T-helper 1 cell treated with Interleukin-12 subunit alpha and Interleukin-12 subunit beta and Interleukin-4 antibody, amounts not matched to agents 30 μg/mL and 1 μg/mL, for 36 hours (primary cell): ENCODE data around the gene SPATA7.

Source experiments
- H3K27ac Mint-ChIP-seq: one replicate; pipeline ENCODE4 v1.8.0; 2021; ENCODE audit warnings: mild to moderate bottlenecking, mixed read lengths
- H3K27me3 Mint-ChIP-seq: one replicate; pipeline ENCODE4 v1.8.0; 2021; ENCODE audit warnings: low read depth, mixed read lengths
- H3K36me3 Mint-ChIP-seq: one replicate; pipeline ENCODE4 v1.8.0; 2021; ENCODE audit warnings: low read depth, mixed read lengths
- H3K4me1 Mint-ChIP-seq: one replicate; pipeline ENCODE4 v1.8.0; 2021; ENCODE audit warnings: low read depth, mixed read lengths
- H3K4me3 Mint-ChIP-seq: one replicate; pipeline ENCODE4 v1.8.0; 2021; ENCODE audit warnings: mild to moderate bottlenecking, moderate library complexity, mixed read lengths
- H3K9me3 Mint-ChIP-seq: one replicate; pipeline ENCODE4 v1.8.0; 2021; ENCODE audit warnings: mixed read lengths

Gene SPATA7

GRCh38 chr14:88437658-88438057 lies 52.2 kb downstream of the SPATA7 start:
- Mint-ChIP-seq H3K27me3 (no peaks in the 10 kb centered on the region), H3K4me1 (no peaks in the 10 kb centered on the region), H3K4me3 (no peak overlapping the region), H3K27ac (no peak overlapping the region), H3K9me3 (no peaks in the 10 kb centered on the region), H3K36me3 (no peaks in the 10 kb centered on the region)

- H3K27ac Mint-ChIP-seq: no peak overlapping the region
- no peak overlapping the region for H3K4me3 Mint-ChIP-seq
- no peaks in the 10 kb centered on the region for H3K27me3 Mint-ChIP-seq
- no peaks in the 10 kb centered on the region for H3K4me1 Mint-ChIP-seq
- H3K36me3 Mint-ChIP-seq: no peaks in the 10 kb centered on the region
- H3K9me3 Mint-ChIP-seq: no peaks in the 10 kb centered on the region
Measured at GRCh38 chr14:88439088-88439487, 53.6 kb downstream of the SPATA7 start.

- H3K4me1 Mint-ChIP-seq: no peaks in the 10 kb centered on the region
Measured at GRCh38 chr14:88452231-88452630, 66.8 kb downstream of the SPATA7 start.

GRCh38 chr14:88454886-88455285 lies 69.4 kb downstream of the SPATA7 start:
- Mint-ChIP-seq H3K27me3 (no peaks in the 10 kb centered on the region), H3K36me3 (no peaks in the 10 kb centered on the region), H3K4me1 (no peaks in the 10 kb centered on the region), H3K4me3 (no peak overlapping the region), H3K9me3 (peaks cover 9% of the 10 kb centered on the region), H3K27ac (no peak overlapping the region)

More at GRCh38 chr14:88452231-88452630, 66.8 kb downstream of the SPATA7 start:
- Mint-ChIP-seq H3K27ac (no peak overlapping the region), H3K36me3 (peaks cover 3% of the 10 kb centered on the region), H3K9me3 (peaks cover 14% of the 10 kb centered on the region), H3K27me3 (no peaks in the 10 kb centered on the region), H3K4me3 (no peak overlapping the region)

- no peak overlapping the region for H3K27ac Mint-ChIP-seq
- no peaks in the 10 kb centered on the region for H3K36me3 Mint-ChIP-seq
- H3K4me3 Mint-ChIP-seq: no peak overlapping the region
- no peaks in the 10 kb centered on the region for H3K27me3 Mint-ChIP-seq
- no peaks in the 10 kb centered on the region for H3K9me3 Mint-ChIP-seq
- no peaks in the 10 kb centered on the region for H3K4me1 Mint-ChIP-seq
Measured at GRCh38 chr14:88463318-88463717, 77.9 kb downstream of the SPATA7 start.

GRCh38 chr14:88468406-88468805 lies 82.9 kb downstream of the SPATA7 start:
- no peaks in the 10 kb centered on the region for H3K27me3 Mint-ChIP-seq
- H3K4me1 Mint-ChIP-seq: no peaks in the 10 kb centered on the region
- no peaks in the 10 kb centered on the region for H3K36me3 Mint-ChIP-seq
- no peak overlapping the region for H3K27ac Mint-ChIP-seq
- H3K9me3 Mint-ChIP-seq: no peaks in the 10 kb centered on the region
- no peak overlapping the region for H3K4me3 Mint-ChIP-seq

GRCh38 chr14:88470542-88471440 lies 85.3 kb downstream of the SPATA7 start:
- Mint-ChIP-seq H3K36me3 (no peaks in the 10 kb centered on the region), H3K4me1 (no peaks in the 10 kb centered on the region), H3K9me3 (no peaks in the 10 kb centered on the region), H3K27me3 (no peaks in the 10 kb centered on the region), H3K27ac (no peak overlapping the region), H3K4me3 (no peak overlapping the region)

GRCh38 chr14:88473791-88474190 lies 88.3 kb downstream of the SPATA7 start:
- Mint-ChIP-seq H3K36me3 (no peaks in the 10 kb centered on the region), H3K9me3 (no peaks in the 10 kb centered on the region), H3K4me1 (no peaks in the 10 kb centered on the region), H3K27me3 (no peaks in the 10 kb centered on the region), H3K4me3 (no peak overlapping the region), H3K27ac (no peak overlapping the region)

GRCh38 chr14:88476214-88476774 lies 90.8 kb downstream of the SPATA7 start:
- Mint-ChIP-seq H3K9me3 (no peaks in the 10 kb centered on the region), H3K36me3 (no peaks in the 10 kb centered on the region), H3K27ac (no peak overlapping the region), H3K4me3 (no peak overlapping the region), H3K27me3 (no peaks in the 10 kb centered on the region), H3K4me1 (no peaks in the 10 kb centered on the region)

- Mint-ChIP-seq H3K36me3 (no peaks in the 10 kb centered on the region), H3K4me3 (no peak overlapping the region), H3K9me3 (no peaks in the 10 kb centered on the region), H3K27me3 (no peaks in the 10 kb centered on the region), H3K4me1 (no peaks in the 10 kb centered on the region), H3K27ac (no peak overlapping the region)
Measured at GRCh38 chr14:88476825-88477224, 91.4 kb downstream of the SPATA7 start.

GRCh38 chr14:88477513-88478250 lies 92.2 kb downstream of the SPATA7 start:
- H3K9me3 Mint-ChIP-seq: no peaks in the 10 kb centered on the region
- no peaks in the 10 kb centered on the region for H3K36me3 Mint-ChIP-seq
- no peak overlapping the region for H3K4me3 Mint-ChIP-seq
- no peak overlapping the region for H3K27ac Mint-ChIP-seq
- H3K4me1 Mint-ChIP-seq: no peaks in the 10 kb centered on the region
- H3K27me3 Mint-ChIP-seq: no peaks in the 10 kb centered on the region

- no peaks in the 10 kb centered on the region for H3K4me1 Mint-ChIP-seq
- H3K36me3 Mint-ChIP-seq: no peaks in the 10 kb centered on the region
- no peaks in the 10 kb centered on the region for H3K27me3 Mint-ChIP-seq
- no peaks in the 10 kb centered on the region for H3K9me3 Mint-ChIP-seq
- H3K4me3 Mint-ChIP-seq: no peak overlapping the region
- no peak overlapping the region for H3K27ac Mint-ChIP-seq
Measured at GRCh38 chr14:88478931-88479330, 93.5 kb downstream of the SPATA7 start.

- Mint-ChIP-seq H3K4me3 (no peak overlapping the region), H3K9me3 (no peaks in the 10 kb centered on the region), H3K4me1 (no peaks in the 10 kb centered on the region), H3K27ac (no peak overlapping the region), H3K27me3 (no peaks in the 10 kb centered on the region), H3K36me3 (no peaks in the 10 kb centered on the region)
Measured at GRCh38 chr14:88479574-88479987, 94.1 kb downstream of the SPATA7 start.

- Mint-ChIP-seq H3K27me3 (no peaks in the 10 kb centered on the region), H3K4me3 (no peak overlapping the region), H3K36me3 (no peaks in the 10 kb centered on the region), H3K4me1 (no peaks in the 10 kb centered on the region), H3K27ac (no peak overlapping the region), H3K9me3 (no peaks in the 10 kb centered on the region)
Measured at GRCh38 chr14:88481059-88481458, 95.6 kb downstream of the SPATA7 start.

GRCh38 chr14:88481794-88482193 lies 96.3 kb downstream of the SPATA7 start:
- H3K36me3 Mint-ChIP-seq: no peaks in the 10 kb centered on the region
- H3K27ac Mint-ChIP-seq: no peak overlapping the region
- H3K4me3 Mint-ChIP-seq: no peak overlapping the region
- H3K4me1 Mint-ChIP-seq: no peaks in the 10 kb centered on the region
- H3K27me3 Mint-ChIP-seq: no peaks in the 10 kb centered on the region
- no peaks in the 10 kb centered on the region for H3K9me3 Mint-ChIP-seq
